GM10847 (cell line): Measurements from ENCODE around the gene GAS7.

ENCODE experiments used
- POLR2A ChIP-seq: IDR thresholded peaks from 2 replicates; pipeline ENCODE4 v1.6.1; 2011; ENCODE audit not compliant: insufficient read length; ENCODE audit errors: extremely low read depth

The GAS7 gene

DNA sequence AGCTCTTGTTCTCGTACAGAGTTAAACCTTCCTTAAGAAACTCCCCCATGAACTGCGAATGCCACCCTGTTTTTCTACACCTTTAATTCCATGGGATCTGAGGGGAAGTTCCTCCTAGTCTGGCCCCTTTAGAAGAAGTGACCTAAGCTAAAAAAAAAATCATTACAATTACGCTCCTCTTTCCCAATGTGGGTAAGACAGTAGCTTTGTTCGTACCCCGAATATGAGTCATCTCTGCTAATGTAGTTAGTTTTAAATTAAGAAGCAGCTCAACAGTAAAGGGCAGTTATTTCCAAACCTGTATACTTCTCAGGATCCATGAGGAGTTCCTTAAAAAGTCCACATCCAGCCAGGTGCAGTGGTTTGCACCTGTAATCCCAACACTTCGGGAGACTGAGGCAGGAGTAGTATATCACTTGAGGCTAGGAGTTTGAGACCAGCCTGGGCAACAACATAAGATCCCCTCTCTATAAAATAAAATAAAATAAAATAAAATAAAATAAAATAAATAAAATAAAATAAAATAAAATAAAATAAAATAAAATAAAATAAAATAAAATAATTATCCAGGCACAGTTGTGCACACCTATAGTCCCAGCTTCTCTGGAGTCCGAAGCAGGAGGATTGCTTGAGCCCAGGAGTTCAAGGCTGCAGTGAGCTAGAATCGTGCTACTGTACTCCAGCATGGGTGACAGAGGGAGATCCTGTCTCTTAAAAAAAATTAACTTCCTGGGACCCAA lies 319.4 kb downstream of the GAS7 start:
- TF ChIP-seq POLR2A: no peak

DNA sequence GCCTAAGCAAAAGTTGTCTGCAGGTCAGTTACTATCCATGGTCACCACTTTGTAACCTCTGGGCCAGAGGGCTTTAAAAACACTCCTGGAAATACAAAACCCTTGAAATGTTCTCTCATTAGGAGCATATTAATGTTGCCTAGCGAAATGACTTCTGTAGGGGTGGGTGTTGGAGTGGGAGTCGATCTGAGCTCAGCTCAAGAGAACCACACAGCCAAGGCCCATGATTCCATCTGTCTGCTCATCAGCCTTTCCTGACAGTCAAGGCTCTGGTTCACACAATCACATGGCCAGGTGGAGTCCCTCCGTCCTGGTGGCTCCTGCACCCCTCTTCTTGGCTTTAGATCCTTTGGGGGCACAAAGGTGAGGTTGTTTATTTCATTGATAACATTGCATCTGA lies 320.1 kb downstream of the GAS7 start:
- no peak for TF ChIP-seq POLR2A

DNA sequence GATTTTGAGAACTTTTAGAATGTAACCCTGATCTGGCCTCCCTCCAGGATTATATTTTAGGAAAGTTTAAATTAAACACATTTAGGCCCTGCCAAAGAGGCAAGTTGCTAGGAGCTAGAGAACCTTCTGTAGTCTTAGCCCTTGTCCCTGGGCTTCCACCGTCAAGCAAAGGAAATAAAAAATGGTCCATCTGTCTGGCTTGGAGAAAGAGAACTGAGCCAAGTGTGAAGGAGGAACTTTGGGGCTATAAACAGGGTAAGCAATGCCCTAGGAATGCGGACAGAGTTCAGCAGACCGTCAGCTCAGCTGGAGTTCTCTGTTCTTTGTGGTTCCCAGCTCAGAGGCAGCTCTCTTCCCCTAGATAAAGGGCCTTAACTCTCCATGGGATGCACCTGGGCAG lies 323.0 kb downstream of the GAS7 start:
- TF ChIP-seq POLR2A: no peak

DNA sequence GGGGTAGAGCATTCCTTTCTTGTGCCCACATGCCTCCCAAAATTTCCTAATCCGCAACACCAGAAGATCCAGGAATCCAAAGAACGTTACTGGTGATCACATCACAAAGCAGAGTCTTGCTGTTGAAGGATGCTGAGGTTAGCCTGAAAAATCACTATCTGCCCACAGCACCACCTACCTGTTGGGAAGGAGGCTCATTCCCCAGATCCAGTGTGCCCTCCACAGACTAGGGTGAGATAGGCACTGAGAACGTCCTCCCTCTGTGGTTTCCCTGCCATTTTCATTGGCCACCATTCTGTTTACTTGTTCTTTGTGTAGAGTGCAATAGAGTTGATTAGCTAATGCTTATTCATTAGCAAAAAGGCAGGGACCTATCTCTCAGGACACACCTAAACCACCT lies 323.7 kb downstream of the GAS7 start:
- TF ChIP-seq POLR2A: no peak

- TF ChIP-seq POLR2A: no peak
These were observed 325.6 kb downstream of the GAS7 start for GRCh38 chr17:9872852-9873251.

DNA sequence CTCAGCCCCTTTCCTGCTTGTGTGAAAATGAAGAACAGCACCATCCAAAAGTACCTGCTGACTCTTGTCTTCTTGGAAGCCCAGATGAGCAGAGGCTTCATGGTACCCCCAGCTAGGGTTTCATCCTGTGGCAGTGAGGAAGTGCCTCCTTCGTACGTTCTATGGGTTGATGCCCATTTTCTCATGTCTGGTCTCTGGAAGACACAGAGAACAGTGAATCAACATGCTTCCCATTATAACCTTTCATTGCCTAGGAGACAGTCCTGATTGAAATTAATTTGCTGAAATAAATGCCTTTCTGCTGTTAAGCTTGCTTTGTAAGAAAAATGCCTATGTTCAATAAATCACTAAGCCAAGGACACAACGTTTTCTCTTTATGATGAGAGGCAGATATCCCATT lies 329.9 kb downstream of the GAS7 start:
- TF ChIP-seq POLR2A: no peak

DNA sequence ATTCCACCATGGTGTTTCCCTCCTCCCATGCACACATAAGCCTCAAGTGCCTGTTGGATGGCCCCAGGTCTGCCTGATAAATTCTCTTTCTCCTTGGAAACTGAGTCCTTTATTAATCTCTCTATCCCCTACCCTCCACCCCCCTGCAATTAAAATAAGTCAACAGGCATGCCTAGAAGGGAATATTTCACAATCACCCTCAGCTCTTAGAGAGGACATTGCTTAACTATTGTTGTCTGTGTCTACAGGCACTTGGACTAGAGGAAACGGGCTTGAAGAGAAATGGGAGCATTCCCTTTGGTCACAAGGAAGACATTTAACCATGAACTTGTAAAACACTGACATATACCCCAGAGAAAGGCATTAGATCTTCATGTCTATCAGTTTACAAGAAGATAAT lies 332.8 kb downstream of the GAS7 start:
- TF ChIP-seq POLR2A: no peak

- TF ChIP-seq POLR2A: no peak
These were observed 335.5 kb downstream of the GAS7 start for GRCh38 chr17:9862949-9863348.

DNA sequence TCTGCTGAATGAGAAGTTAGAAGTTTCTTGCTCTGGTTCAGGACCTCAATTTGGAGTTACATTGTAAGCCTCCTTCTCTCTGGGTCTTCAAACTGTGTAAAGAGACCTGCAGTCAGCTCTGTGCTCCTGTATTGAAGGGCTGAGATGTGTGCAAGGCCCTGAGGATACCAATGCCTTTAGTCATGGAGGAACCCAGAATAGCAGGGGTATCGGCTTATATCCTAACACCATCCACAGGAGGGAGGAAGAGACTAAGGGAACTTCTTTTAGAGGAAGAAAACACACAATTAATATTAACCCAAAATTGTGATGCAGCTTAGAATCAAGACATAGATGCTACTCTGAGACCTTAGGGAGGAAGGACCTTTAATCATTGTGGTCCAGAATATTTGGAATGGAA lies 336.2 kb downstream of the GAS7 start:
- no peak for TF ChIP-seq POLR2A

- TF ChIP-seq POLR2A: no peak
These were observed 337.6 kb downstream of the GAS7 start for GRCh38 chr17:9860851-9861250.
